ENCODE measurements around the gene CNKSR2.

The CNKSR2 gene

DNA sequence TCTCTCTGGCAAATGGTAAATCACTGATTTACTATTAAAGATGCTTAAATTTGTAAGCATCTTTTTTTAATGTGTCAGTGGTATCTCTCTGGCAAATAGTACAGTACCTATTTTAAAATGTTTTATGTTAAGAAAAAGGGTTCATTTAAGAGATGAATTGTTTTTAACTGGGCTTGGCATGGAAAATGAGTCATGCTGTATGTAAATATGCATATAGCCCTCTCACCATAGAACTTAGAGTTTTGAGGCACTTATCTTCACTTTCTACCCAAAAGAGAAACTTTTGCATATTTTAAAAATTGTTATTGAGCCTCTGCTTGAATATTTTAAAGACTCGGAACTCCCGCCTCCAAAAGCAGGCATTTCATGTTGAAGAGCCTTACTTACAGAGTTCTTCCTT, 246.0 kb downstream of the CNKSR2 start:
- TF ChIP-seq, protein P1, sequence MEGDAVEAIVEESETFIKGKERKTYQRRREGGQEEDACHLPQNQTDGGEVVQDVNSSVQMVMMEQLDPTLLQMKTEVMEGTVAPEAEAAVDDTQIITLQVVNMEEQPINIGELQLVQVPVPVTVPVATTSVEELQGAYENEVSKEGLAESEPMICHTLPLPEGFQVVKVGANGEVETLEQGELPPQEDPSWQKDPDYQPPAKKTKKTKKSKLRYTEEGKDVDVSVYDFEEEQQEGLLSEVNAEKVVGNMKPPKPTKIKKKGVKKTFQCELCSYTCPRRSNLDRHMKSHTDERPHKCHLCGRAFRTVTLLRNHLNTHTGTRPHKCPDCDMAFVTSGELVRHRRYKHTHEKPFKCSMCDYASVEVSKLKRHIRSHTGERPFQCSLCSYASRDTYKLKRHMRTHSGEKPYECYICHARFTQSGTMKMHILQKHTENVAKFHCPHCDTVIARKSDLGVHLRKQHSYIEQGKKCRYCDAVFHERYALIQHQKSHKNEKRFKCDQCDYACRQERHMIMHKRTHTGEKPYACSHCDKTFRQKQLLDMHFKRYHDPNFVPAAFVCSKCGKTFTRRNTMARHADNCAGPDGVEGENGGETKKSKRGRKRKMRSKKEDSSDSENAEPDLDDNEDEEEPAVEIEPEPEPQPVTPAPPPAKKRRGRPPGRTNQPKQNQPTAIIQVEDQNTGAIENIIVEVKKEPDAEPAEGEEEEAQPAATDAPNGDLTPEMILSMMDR (IDR thresholded peaks at IDR 0.05; ENCODE audit: low read length, missing control alignments): no peak
- H3K4me3 ChIP-seq (replicated peaks; ENCODE audit: low read depth, low read length): no peak overlapping the region
- no peak for DNase-seq (ENCODE audit: low read depth)

DNA sequence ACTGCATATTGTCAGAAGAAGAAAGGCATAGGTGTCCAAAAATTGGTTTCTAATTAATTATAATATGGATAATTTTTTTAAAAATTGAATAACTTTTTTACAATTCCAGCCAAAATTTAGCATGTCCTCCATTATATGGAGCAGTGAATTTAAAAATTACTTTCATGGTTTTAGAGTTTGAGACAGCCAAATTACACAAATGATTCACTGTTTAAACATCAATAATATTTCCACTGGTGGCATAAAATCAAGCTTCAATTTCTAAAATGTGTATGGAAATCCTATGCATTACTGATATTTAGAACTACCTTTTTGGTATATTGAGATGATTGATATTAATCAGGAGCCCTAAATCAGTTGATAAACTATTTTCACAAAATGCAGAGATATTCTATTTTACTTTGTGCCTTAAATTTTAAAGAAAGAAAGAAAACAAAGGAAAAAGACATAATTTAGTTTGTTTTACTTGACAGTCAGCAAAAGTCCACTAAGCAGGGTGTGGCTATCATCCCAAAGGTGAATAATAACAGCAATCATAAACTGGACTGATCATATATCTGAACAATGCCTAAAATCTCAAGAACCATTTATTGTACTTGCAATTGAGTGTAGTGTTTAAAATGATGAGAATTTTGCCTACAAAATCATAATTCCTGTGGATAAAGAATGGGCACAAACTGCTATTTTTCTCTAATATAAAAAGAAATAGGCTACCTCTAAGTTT, 249.7 kb downstream of the CNKSR2 start:
- TF ChIP-seq, protein P1 (IDR thresholded peaks at IDR 0.05; ENCODE audit: low read length, missing control alignments): no peak
- DNase-seq (ENCODE audit: low read depth): no peak

DNA sequence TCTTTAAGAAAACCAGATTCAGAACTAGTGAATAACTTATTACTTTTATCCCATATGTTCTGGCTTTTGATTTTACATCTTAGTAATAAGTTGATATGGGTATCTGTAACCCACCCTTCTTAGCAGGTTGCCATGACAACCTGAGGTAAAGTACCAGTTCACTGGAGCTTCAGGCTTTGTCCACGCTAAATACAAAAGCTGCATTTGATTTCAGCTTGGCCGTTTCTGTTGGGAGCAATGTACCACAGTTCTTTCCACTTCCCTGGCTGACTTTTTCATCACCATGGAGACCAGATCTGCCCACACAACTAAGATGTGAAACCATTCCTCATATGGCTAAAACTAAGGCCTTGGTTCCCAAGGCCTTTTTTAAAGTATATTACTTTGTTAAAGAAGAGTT, 257.8 kb downstream of the CNKSR2 start:
- DNase-seq (ENCODE audit: low read depth): peak; percentile 1
- TF ChIP-seq, protein P1 (IDR thresholded peaks at IDR 0.05; ENCODE audit: low read length, missing control alignments): no peak
- no peak overlapping the region for H3K4me3 ChIP-seq (replicated peaks; ENCODE audit: low read depth, low read length)

More for the DNA sequence above, 249.7 kb downstream of the CNKSR2 start:
- H3K4me3 ChIP-seq (replicated peaks; ENCODE audit: low read depth, low read length): no peak overlapping the region

DNA sequence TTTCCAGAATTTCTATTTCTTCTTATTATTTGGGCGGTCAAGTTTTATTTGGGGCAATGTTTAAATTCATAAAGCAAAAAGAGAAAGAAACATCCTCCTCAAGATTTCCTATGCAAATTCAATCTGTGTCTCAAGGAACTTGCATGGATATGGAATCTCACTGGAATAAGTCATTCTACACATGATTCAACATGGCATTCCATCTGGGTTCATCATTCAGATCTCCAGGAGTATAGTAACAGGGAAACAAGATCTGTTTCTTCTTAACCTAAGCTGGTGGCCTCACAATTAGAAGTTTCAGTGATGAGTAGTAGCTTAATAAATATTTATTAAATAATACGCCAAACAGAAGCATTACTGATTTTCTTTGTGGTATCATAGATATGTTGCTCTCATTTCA, 264.1 kb downstream of the CNKSR2 start:
- no peak overlapping the region for H3K4me3 ChIP-seq (replicated peaks; ENCODE audit: low read depth, low read length)
- TF ChIP-seq, protein P1 (IDR thresholded peaks at IDR 0.05; ENCODE audit: low read length, missing control alignments): no peak
- DNase-seq (ENCODE audit: low read depth): peak; percentile 1

DNA sequence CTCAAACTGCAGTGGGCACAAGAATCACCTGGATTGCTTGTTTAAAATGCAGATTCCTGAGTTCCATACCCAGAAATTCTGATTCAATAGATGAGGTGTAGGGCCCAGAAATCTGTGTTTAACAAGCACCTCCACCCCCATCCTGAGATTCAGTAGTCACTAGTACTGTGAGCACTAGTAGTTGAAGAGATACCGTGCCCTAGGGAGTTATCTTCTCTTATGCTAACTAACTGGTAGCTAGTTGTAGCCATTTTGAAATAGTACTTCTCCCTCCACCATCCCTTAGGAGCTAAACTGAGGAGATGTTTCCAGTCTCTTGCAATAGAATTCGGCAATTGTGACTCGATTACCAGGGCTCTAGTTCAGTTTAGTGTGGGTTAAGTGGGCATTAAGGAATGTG, 265.6 kb downstream of the CNKSR2 start:
- H3K4me3 ChIP-seq (replicated peaks; ENCODE audit: low read depth, low read length): no peak overlapping the region
- TF ChIP-seq, protein P1 (IDR thresholded peaks at IDR 0.05; ENCODE audit: low read length, missing control alignments): no peak
- DNase-seq (ENCODE audit: low read depth): no peak

DNA sequence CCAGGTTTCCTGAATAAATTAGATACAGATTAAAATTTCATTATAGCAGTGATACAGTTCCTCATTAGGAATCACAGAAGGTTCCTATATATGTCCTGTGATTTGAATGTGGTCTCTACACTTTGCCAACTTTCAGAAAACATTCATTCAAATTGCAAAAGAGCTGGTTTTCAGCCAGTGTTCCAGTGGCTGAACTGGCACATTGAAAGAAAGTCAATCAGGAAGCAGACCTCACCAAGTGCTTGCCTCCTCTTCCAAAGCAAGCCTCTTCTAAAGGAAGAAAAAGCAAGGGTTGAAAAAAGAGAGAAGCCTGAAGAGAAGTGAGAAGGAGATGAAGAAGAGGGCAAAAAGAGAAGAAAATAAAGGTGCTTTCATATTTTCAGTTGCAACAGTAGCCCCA, 271.2 kb downstream of the CNKSR2 start:
- no peak overlapping the region for H3K4me3 ChIP-seq (replicated peaks; ENCODE audit: low read depth, low read length)
- TF ChIP-seq, protein P1 (IDR thresholded peaks at IDR 0.05; ENCODE audit: low read length, missing control alignments): no peak
- no peak for DNase-seq (ENCODE audit: low read depth)

DNA sequence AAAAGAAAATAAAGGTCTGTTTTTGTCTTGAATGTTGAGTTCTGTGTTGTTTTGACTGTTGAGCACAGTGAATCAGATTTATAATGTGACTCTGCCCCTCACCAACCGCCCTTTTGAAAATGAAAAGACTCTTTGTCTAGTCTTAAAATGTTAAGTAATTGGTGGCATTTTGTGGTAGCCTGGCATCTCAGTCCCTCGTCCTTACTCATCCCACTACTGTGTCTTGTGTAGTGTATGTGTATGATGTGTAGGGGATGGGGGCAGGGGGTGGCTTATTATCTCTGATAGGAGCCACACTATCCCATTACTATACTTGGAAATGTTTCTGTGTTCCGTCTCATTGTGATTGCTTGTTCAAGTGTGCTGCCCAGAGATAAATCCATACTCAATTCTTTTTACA, 271.7 kb downstream of the CNKSR2 start:
- TF ChIP-seq, protein P1 (IDR thresholded peaks at IDR 0.05; ENCODE audit: low read length, missing control alignments): no peak
- no peak for DNase-seq (ENCODE audit: low read depth)

More for the DNA sequence above, 271.7 kb downstream of the CNKSR2 start:
- no peak overlapping the region for H3K4me3 ChIP-seq (replicated peaks; ENCODE audit: low read depth, low read length)

Data from fibroblast of pulmonary artery (primary cell).